ENCODE results near the gene NUDT4.
A peak's percentile ranks its signal among the peaks of the same experiment; 100 is the strongest.
"Not testable (repeated sequence)": the region's sequence is repeated elsewhere in the genome, so short reads cannot be mapped to it uniquely, and the experiment has no call there.

The NUDT4 gene

GRCh38 chr12:93368766-93369165 lies 9.0 kb upstream of the NUDT4 start:
- DNase-seq = no peak

- DNase-seq = no peak
These were observed 8.2 kb upstream of the NUDT4 start for GRCh38 chr12:93369505-93369904.

- no peak for DNase-seq
These were observed 6.8 kb upstream of the NUDT4 start for GRCh38 chr12:93370947-93371346.

GRCh38 chr12:93373961-93374656 lies 3.6 kb upstream of the NUDT4 start:
- DNase-seq = no peak

- no peak for DNase-seq
These were observed 1.8 kb upstream of the NUDT4 start for GRCh38 chr12:93375906-93376305.

- DNase-seq = peak; percentile 79
These were observed 1.1 kb upstream of the NUDT4 start for GRCh38 chr12:93376436-93377251.

- DNase-seq = peak; percentile 74
These were observed 672 bp downstream of the NUDT4 start for GRCh38 chr12:93378196-93378997.

GRCh38 chr12:93378998-93379325 lies 1.2 kb downstream of the NUDT4 start:
- DNase-seq = no peak

GRCh38 chr12:93379326-93379980 lies 1.7 kb downstream of the NUDT4 start:
- no peak for DNase-seq

- DNase-seq = no peak
These were observed 2.2 kb downstream of the NUDT4 start for GRCh38 chr12:93379981-93380361.

GRCh38 chr12:93380480-93381121 lies 2.9 kb downstream of the NUDT4 start:
- no peak for DNase-seq

GRCh38 chr12:93381161-93381975 lies 3.6 kb downstream of the NUDT4 start:
- DNase-seq = no peak

- DNase-seq = not testable (repeated sequence)
These were observed 4.3 kb downstream of the NUDT4 start for GRCh38 chr12:93381976-93382437.

GRCh38 chr12:93387780-93388179 lies 10.1 kb downstream of the NUDT4 start:
- DNase-seq = no peak

GRCh38 chr12:93390031-93390430 lies 12.3 kb downstream of the NUDT4 start:
- DNase-seq = peak; percentile 16

GRCh38 chr12:93390549-93391297 lies 13.0 kb downstream of the NUDT4 start:
- DNase-seq = no peak

GRCh38 chr12:93393425-93393824 lies 15.7 kb downstream of the NUDT4 start:
- DNase-seq = no peak

GRCh38 chr12:93397412-93397811 lies 19.7 kb downstream of the NUDT4 start:
- no peak for DNase-seq

GRCh38 chr12:93399183-93399863 lies 21.6 kb downstream of the NUDT4 start:
- DNase-seq = not testable (repeated sequence)
